Measurements from ENCODE around the gene TMEM59L. TPM values are rescaled to one million over a fixed set of nuclear protein-coding genes. Genes with fewer than 3 reads are reported as not detected.

The TMEM59L gene
- total and polyA plus RNA-seq, 2 donors (not counting 1 experiment from before 2014, with no cell fraction given): 0.14 to 0.33 TPM

GRCh38 chr19:18662972-18663732 is 50.5 kb downstream of the TMEM59L start:
- H3K9ac ChIP-seq (ENCODE audit: insufficient read depth, low read length): no peak overlapping the region
- H2AFZ ChIP-seq (ENCODE audit: low read length): no peak overlapping the region
- peaks cover 6% of the 10 kb centered on the region for H3K36me3 ChIP-seq (ENCODE audit: control insufficient read depth, insufficient read depth, low read length)
- no peaks in the 10 kb centered on the region for H3K9me3 ChIP-seq (ENCODE audit: control insufficient read depth, insufficient read depth, low read depth, low read length)
- no peaks in the 10 kb centered on the region for H3K79me2 ChIP-seq (ENCODE audit: control insufficient read depth, insufficient read depth, low read length)
- no peak for DNase-seq (ENCODE audit: low read depth in 2 of 2)
- no peaks in the 10 kb centered on the region for H4K20me1 ChIP-seq (ENCODE audit: control insufficient read depth, extremely low read depth, insufficient read depth, low read length)
- peaks cover 30% of the 10 kb centered on the region for H3K4me1 ChIP-seq (ENCODE audit: control insufficient read depth, extremely low read depth, insufficient read depth, low read length)
- H3K4me3 ChIP-seq (replicated peaks in 1 of 4; ENCODE audit: control extremely low read depth in 1 of 4, insufficient read depth in 1 of 4, low read depth in 3 of 4, low read length in 4 of 4): no peak overlapping the region
- no peak overlapping the region for H3K27ac ChIP-seq (ENCODE audit: insufficient read depth, low read length)
- H3K4me2 ChIP-seq (ENCODE audit: extremely low read depth, insufficient read depth, low read length): no peak overlapping the region
- peaks cover 3% of the 10 kb centered on the region for H3K27me3 ChIP-seq (ENCODE audit: control insufficient read depth, insufficient read depth, low read length)
- TF ChIP-seq, protein P1, sequence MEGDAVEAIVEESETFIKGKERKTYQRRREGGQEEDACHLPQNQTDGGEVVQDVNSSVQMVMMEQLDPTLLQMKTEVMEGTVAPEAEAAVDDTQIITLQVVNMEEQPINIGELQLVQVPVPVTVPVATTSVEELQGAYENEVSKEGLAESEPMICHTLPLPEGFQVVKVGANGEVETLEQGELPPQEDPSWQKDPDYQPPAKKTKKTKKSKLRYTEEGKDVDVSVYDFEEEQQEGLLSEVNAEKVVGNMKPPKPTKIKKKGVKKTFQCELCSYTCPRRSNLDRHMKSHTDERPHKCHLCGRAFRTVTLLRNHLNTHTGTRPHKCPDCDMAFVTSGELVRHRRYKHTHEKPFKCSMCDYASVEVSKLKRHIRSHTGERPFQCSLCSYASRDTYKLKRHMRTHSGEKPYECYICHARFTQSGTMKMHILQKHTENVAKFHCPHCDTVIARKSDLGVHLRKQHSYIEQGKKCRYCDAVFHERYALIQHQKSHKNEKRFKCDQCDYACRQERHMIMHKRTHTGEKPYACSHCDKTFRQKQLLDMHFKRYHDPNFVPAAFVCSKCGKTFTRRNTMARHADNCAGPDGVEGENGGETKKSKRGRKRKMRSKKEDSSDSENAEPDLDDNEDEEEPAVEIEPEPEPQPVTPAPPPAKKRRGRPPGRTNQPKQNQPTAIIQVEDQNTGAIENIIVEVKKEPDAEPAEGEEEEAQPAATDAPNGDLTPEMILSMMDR (conservative IDR thresholded peaks at IDR 0.05 in 1 of 2, IDR thresholded peaks at IDR 0.05 in 1 of 2; ENCODE audit: low read depth in 1 of 2, low read length in 2 of 2): no peak
- no peak for TF ChIP-seq EZH2 (IDR thresholded peaks at IDR 0.05; ENCODE audit: low read length, missing control alignments)

- Histone ChIP-seq H3K27me3 (ENCODE audit: control insufficient read depth, insufficient read depth, low read length) (no peaks in the 10 kb centered on the region), H3K27ac (ENCODE audit: insufficient read depth, low read length) (no peak overlapping the region), H3K79me2 (ENCODE audit: control insufficient read depth, insufficient read depth, low read length) (no peaks in the 10 kb centered on the region), H3K4me1 (ENCODE audit: control insufficient read depth, extremely low read depth, insufficient read depth, low read length) (peaks cover 21% of the 10 kb centered on the region), H3K9me3 (ENCODE audit: control insufficient read depth, insufficient read depth, low read depth, low read length) (no peaks in the 10 kb centered on the region), H3K4me2 (ENCODE audit: extremely low read depth, insufficient read depth, low read length) (no peak overlapping the region), H3K36me3 (ENCODE audit: control insufficient read depth, insufficient read depth, low read length) (peaks cover 11% of the 10 kb centered on the region), H2AFZ (ENCODE audit: low read length) (no peak overlapping the region), H3K9ac (ENCODE audit: insufficient read depth, low read length) (no peak overlapping the region), H3K4me3 (replicated peaks in 1 of 4; ENCODE audit: control extremely low read depth in 1 of 4, insufficient read depth in 1 of 4, low read depth in 3 of 4, low read length in 4 of 4) (no peak overlapping the region), H4K20me1 (ENCODE audit: control insufficient read depth, extremely low read depth, insufficient read depth, low read length) (no peaks in the 10 kb centered on the region)
- TF ChIP-seq, protein P1 (conservative IDR thresholded peaks at IDR 0.05 in 1 of 2, IDR thresholded peaks at IDR 0.05 in 1 of 2; ENCODE audit: low read depth in 1 of 2, low read length in 2 of 2): no peak
- TF ChIP-seq EZH2 (IDR thresholded peaks at IDR 0.05; ENCODE audit: low read length, missing control alignments): no peak
- no peak for DNase-seq (ENCODE audit: low read depth in 2 of 2)
Observed at GRCh38 chr19:18663940-18664530, 51.4 kb downstream of the TMEM59L start.

DNA sequence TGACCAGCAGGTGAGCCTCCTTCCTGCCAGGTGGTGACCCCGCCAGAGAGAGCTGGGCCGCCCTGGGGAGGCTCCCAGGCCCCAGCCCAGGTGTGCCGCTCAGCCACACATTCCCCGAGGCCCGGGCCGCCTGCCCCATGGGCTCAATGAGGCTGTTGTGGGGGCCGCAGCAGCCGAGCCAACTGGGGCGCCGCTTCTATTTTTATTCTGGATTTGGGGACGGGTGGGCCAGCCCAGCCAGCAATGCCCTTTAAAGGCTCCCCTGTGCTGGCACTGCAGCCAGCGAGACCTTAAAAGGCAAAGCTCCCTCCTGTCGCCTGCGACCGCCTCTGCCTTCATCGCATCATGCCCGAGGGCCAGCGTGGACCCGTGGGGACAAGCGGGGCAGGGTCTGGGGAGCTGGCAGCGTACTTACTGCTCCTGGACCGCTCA is 53.1 kb downstream of the TMEM59L start:
- H3K27ac ChIP-seq (ENCODE audit: insufficient read depth, low read length): no peak overlapping the region
- peaks cover 7% of the 10 kb centered on the region for H3K4me1 ChIP-seq (ENCODE audit: control insufficient read depth, extremely low read depth, insufficient read depth, low read length)
- TF ChIP-seq EZH2 (IDR thresholded peaks at IDR 0.05; ENCODE audit: low read length, missing control alignments): no peak
- TF ChIP-seq, protein P1 (conservative IDR thresholded peaks at IDR 0.05 in 1 of 2, IDR thresholded peaks at IDR 0.05 in 1 of 2; ENCODE audit: low read depth in 1 of 2, low read length in 2 of 2): no peak
- no peak for DNase-seq (ENCODE audit: low read depth in 2 of 2)
- H3K4me2 ChIP-seq (ENCODE audit: extremely low read depth, insufficient read depth, low read length): no peak overlapping the region
- H4K20me1 ChIP-seq (ENCODE audit: control insufficient read depth, extremely low read depth, insufficient read depth, low read length): no peaks in the 10 kb centered on the region
- H3K9me3 ChIP-seq (ENCODE audit: control insufficient read depth, insufficient read depth, low read depth, low read length): no peaks in the 10 kb centered on the region
- no peak overlapping the region for H3K9ac ChIP-seq (ENCODE audit: insufficient read depth, low read length)
- no peaks in the 10 kb centered on the region for H3K27me3 ChIP-seq (ENCODE audit: control insufficient read depth, insufficient read depth, low read length)
- H3K79me2 ChIP-seq (ENCODE audit: control insufficient read depth, insufficient read depth, low read length): no peaks in the 10 kb centered on the region
- peaks cover 11% of the 10 kb centered on the region for H3K36me3 ChIP-seq (ENCODE audit: control insufficient read depth, insufficient read depth, low read length)
- no peak overlapping the region for H3K4me3 ChIP-seq (replicated peaks in 1 of 4; ENCODE audit: control extremely low read depth in 1 of 4, insufficient read depth in 1 of 4, low read depth in 3 of 4, low read length in 4 of 4)
- H2AFZ ChIP-seq (ENCODE audit: low read length): no peak overlapping the region

Measured in fibroblast of lung (primary cell).